HepG2 (cell line): ENCODE results near the gene USP1. TPM values are rescaled to one million over a fixed set of nuclear protein-coding genes. Genes with fewer than 3 reads are reported as not detected.

Experiments used
- ATAC-seq: fragments of 200-7000 bp; cut with Tn5 transposase; 3 replicates; pipeline ENCODE4 v1.9.1; 2020; ENCODE audit warnings: mild to moderate bottlenecking, moderate library complexity
- BruUV-seq: library from RNA; stranded (reverse); fragments of 400-500 nt; replicated peaks from 2 replicates; lab custom pipeline; 2021; lab: Mats Ljungman, UMichigan
- CTCF ChIA-PET: fragments of 300-600 bp; formaldehyde crosslinking; extraction: SDS; loops from one replicate; lab custom pipeline; 2021; ENCODE audit warnings: low total read pairs, inconsistent platforms, low intra/inter-chr PET ratio; lab: Yijun Ruan, JAX
- POLR2A ChIA-PET: fragments of 350-600 bp; sonication (Branson Sonifier 250); formaldehyde crosslinking; loops from one replicate; lab custom pipeline; 2020; ENCODE audit warnings: antibody characterized with exemption, inconsistent platforms; lab: Yijun Ruan, JAX
- DNase-seq: peaks from one replicate; pipeline ENCODE4 v3.0.0-alpha.2; 2015; ENCODE audit warnings: low spot score
- FAIRE-seq: peaks from 3 replicates; lab custom pipeline; 2011; peaks lifted over from hg19 to GRCh38; lab: Jason Lieb, UNC
- H2AFZ ChIP-seq: one replicate; pipeline ENCODE4 v1.6.1; 2011; ENCODE audit warnings: low read length, inconsistent platforms
- H3K27ac ChIP-seq: fragments of 300-600 bp; 3 replicates; pipeline ENCODE4 v1.8.0; 2011; ENCODE audit warnings: mixed run types, mild to moderate bottlenecking, mixed read lengths, low read length, inconsistent platforms; ENCODE audit not compliant: insufficient read depth; ENCODE audit errors: extremely low read length
- H3K27me3 ChIP-seq, 2 experiments: fragments of 200-600 bp in 1 of 2; 2 replicates in 1 of 2; 3 replicates in 1 of 2; pipeline versions ENCODE4 v1.6.0 to v1.8.0; 2011; ENCODE audit warnings: low read length in 2 of 2, mild to moderate bottlenecking in 2 of 2, moderate library complexity in 2 of 2, inconsistent platforms in 1 of 2; ENCODE audit not compliant: insufficient read depth in 2 of 2, control insufficient read depth in 1 of 2
- H3K36me3 ChIP-seq, 2 experiments: fragments of 200-600 bp in 1 of 2; replicated peaks in 1 of 2; 2 replicates in 1 of 2; 3 replicates in 1 of 2; pipeline versions ENCODE4 v1.5.1 to v1.8.0; 2011; ENCODE audit warnings: low read length in 2 of 2, inconsistent platforms in 1 of 2; ENCODE audit not compliant: insufficient read depth in 2 of 2, control insufficient read depth in 1 of 2
- H3K4me1 ChIP-seq: 2 replicates; pipeline ENCODE4 v1.5.1; 2012; ENCODE audit warnings: low read length, inconsistent platforms; ENCODE audit not compliant: insufficient read depth
- H3K4me2 ChIP-seq: 2 replicates; pipeline ENCODE4 v1.6.0; 2011; ENCODE audit warnings: low read depth, low read length, inconsistent platforms
- H3K4me3 ChIP-seq, 3 experiments: fragments of 200-600 bp in 1 of 3; sonication (generic), shearing (Covaris generic) in 1 of 3; replicated peaks in 1 of 3; 2 replicates each; pipeline ENCODE4 v1.5.1; 2011 to 2016; ENCODE audit warnings: low read length in 3 of 3, inconsistent platforms in 2 of 3, low read depth in 2 of 3, mild to moderate bottlenecking in 2 of 3, control low read depth in 1 of 3, mixed read lengths in 1 of 3; ENCODE audit not compliant: insufficient read depth in 1 of 3
- H3K79me2 ChIP-seq: one replicate; pipeline ENCODE4 v1.6.1; 2011; ENCODE audit warnings: low read length, inconsistent platforms; ENCODE audit not compliant: insufficient read depth
- H3K9ac ChIP-seq: 2 replicates; pipeline ENCODE4 v1.6.0; 2011; ENCODE audit warnings: mild to moderate bottlenecking, low read depth, low read length, inconsistent platforms; ENCODE audit not compliant: insufficient read depth
- H3K9me3 ChIP-seq: 2 replicates; pipeline ENCODE4 v1.5.1; 2012; ENCODE audit warnings: mild to moderate bottlenecking, low read length
- H4K20me1 ChIP-seq: 2 replicates; pipeline ENCODE4 v1.6.0; 2011; ENCODE audit warnings: inconsistent platforms, mild to moderate bottlenecking, low read length, moderate library complexity; ENCODE audit not compliant: insufficient read depth
- ARNT2 ChIP-seq: sonication (generic); formaldehyde crosslinking; IDR thresholded peaks from 2 replicates; pipeline ENCODE4 v1.8.0; 2022; ENCODE audit warnings: mild to moderate bottlenecking, low read depth, missing genetic modification reagents, moderate library complexity
- CCAR2 ChIP-seq: fragments of 200-400 bp; formaldehyde crosslinking; optimal IDR thresholded peaks from 2 replicates; pipeline ENCODE3; 2018; ENCODE audit warnings: low read depth, mild to moderate bottlenecking, low read length, moderate library complexity
- EEA1 ChIP-seq: sonication (generic); formaldehyde crosslinking; IDR thresholded peaks from 2 replicates; pipeline ENCODE4 v1.5.1; 2020; ENCODE audit warnings: mild to moderate bottlenecking, missing genetic modification reagents, borderline replicate concordance
- ELF3 ChIP-seq: IDR thresholded peaks from 2 replicates; pipeline ENCODE4 v1.6.1; 2016; ENCODE audit warnings: missing genetic modification reagents, missing compliant biosample characterization
- EP300 ChIP-seq, 3 experiments: sonication (generic) in 1 of 3; formaldehyde crosslinking in 1 of 3; IDR thresholded peaks; 2 replicates each; pipeline versions ENCODE4 v1.5.1 to v1.6.1; 2011 to 2020; ENCODE audit warnings: low read depth in 2 of 3, low read length in 2 of 3, borderline replicate concordance in 1 of 3, improper control_type of control experiment in 1 of 3, mild to moderate bottlenecking in 1 of 3, missing genetic modification reagents in 1 of 3, moderate library complexity in 1 of 3
- ETV5 ChIP-seq: IDR thresholded peaks from 2 replicates; pipeline ENCODE4 v1.6.1; 2018; ENCODE audit warnings: missing biosample characterization, missing genetic modification reagents, inconsistent platforms, borderline replicate concordance
- GATAD2A ChIP-seq: IDR thresholded peaks from 2 replicates; pipeline ENCODE4 v1.6.1; 2016
- HES4 ChIP-seq: sonication (generic); formaldehyde crosslinking; IDR thresholded peaks from 2 replicates; pipeline ENCODE4 v1.9.0; 2021; ENCODE audit warnings: mild to moderate bottlenecking, missing genetic modification reagents, borderline replicate concordance
- HOXA5 ChIP-seq: sonication (generic); formaldehyde crosslinking; IDR thresholded peaks from 2 replicates; pipeline ENCODE4 v1.4.0; 2020; ENCODE audit warnings: missing genetic modification reagents
- KDM4B ChIP-seq: sonication (generic); formaldehyde crosslinking; IDR thresholded peaks from 2 replicates; pipeline ENCODE4 v1.4.0; 2020; ENCODE audit warnings: missing genetic modification reagents
- KDM6A ChIP-seq: IDR thresholded peaks from 2 replicates; pipeline ENCODE4 v1.6.1; 2016; ENCODE audit warnings: low read depth
- KLF11 ChIP-seq: IDR thresholded peaks from 2 replicates; pipeline ENCODE4 v1.6.1; 2016; ENCODE audit warnings: missing compliant biosample characterization
- NAIF1 ChIP-seq: sonication (generic); formaldehyde crosslinking; IDR thresholded peaks from 2 replicates; pipeline ENCODE4 v1.5.0; 2020; ENCODE audit warnings: mild to moderate bottlenecking, missing genetic modification reagents, borderline replicate concordance
- NFRKB ChIP-seq: fragments of 450-650 bp; IDR thresholded peaks from 2 replicates; pipeline ENCODE4 v1.6.1; 2017
- NR2F6 ChIP-seq, 2 experiments: IDR thresholded peaks; 2 replicates each; pipeline ENCODE4 v1.6.1; 2016; ENCODE audit warnings: antibody characterized with exemption in 1 of 2, mild to moderate bottlenecking in 1 of 2
- RBAK ChIP-seq: sonication (generic); formaldehyde crosslinking; IDR thresholded peaks from 2 replicates; pipeline ENCODE4 v1.5.1; 2020; ENCODE audit warnings: mild to moderate bottlenecking, missing genetic modification reagents
- RNF2 ChIP-seq: fragments of 450-650 bp; conservative IDR thresholded peaks from 2 replicates; pipeline ENCODE4 v1.6.1; 2016; ENCODE audit warnings: low read depth
- RXRB ChIP-seq: IDR thresholded peaks from 2 replicates; pipeline ENCODE4 v1.6.1; 2016; ENCODE audit warnings: borderline replicate concordance, missing genetic modification reagents, missing compliant biosample characterization
- SMARCC2 ChIP-seq: fragments of 450-650 bp; IDR thresholded peaks from 2 replicates; pipeline ENCODE4 v1.6.1; 2017; ENCODE audit warnings: antibody characterized with exemption, mild to moderate bottlenecking
- SMC3 ChIP-seq: IDR thresholded peaks from 2 replicates; pipeline ENCODE4 v1.6.1; 2011; ENCODE audit warnings: low read length, improper control_type of control experiment
- TBX3 ChIP-seq: fragments of 450-650 bp; IDR thresholded peaks from 2 replicates; pipeline ENCODE4 v1.6.1; 2017; ENCODE audit warnings: antibody characterized with exemption, mild to moderate bottlenecking, inconsistent platforms, borderline replicate concordance
- TRIM22 ChIP-seq: fragments of 450-650 bp; IDR thresholded peaks from 2 replicates; pipeline ENCODE4 v1.6.1; 2017
- ZFP82 ChIP-seq: sonication (generic); formaldehyde crosslinking; IDR thresholded peaks from 2 replicates; pipeline ENCODE4 v1.5.1; 2020; ENCODE audit warnings: mild to moderate bottlenecking, missing genetic modification reagents, borderline replicate concordance
- ZKSCAN5 ChIP-seq: sonication (generic); formaldehyde crosslinking; IDR thresholded peaks from 2 replicates; pipeline ENCODE4 v1.5.1; 2020; ENCODE audit warnings: mild to moderate bottlenecking, missing genetic modification reagents
- ZNF138 ChIP-seq: sonication (generic); formaldehyde crosslinking; IDR thresholded peaks from 2 replicates; pipeline ENCODE4 v1.5.0; 2020; ENCODE audit warnings: mild to moderate bottlenecking, low read depth, missing genetic modification reagents
- ZNF549 ChIP-seq: sonication (generic); formaldehyde crosslinking; IDR thresholded peaks from 2 replicates; pipeline ENCODE4 v1.5.0; 2020; ENCODE audit warnings: missing genetic modification reagents
- ZNF563 ChIP-seq: sonication (generic); formaldehyde crosslinking; IDR thresholded peaks from 2 replicates; pipeline ENCODE4 v1.8.0; 2022; ENCODE audit warnings: mild to moderate bottlenecking, moderate library complexity, missing genetic modification reagents
- ZNF768 ChIP-seq: sonication (generic); formaldehyde crosslinking; IDR thresholded peaks from 2 replicates; pipeline ENCODE4 v1.4.0; 2020; ENCODE audit warnings: missing genetic modification reagents
- WGBS: methylation state at CpG from one replicate; pipeline ENCODE4 v1.1.6; 2017; ENCODE audit warnings: low lambda C conversion rate; 5-methylcytosine and 5-hydroxymethylcytosine counted together
- in situ Hi-C: cut with HindIII; loops from 2 replicates; pipeline ENCODE4 v1.10.0; 2017; ENCODE audit warnings: low pct_unique_long_range_greater_than_20kb; ENCODE audit not compliant: extremely low pct_ligation_motif_present
- intact Hi-C: fragments of 100-400 bp; cut with micrococcal nuclease; formaldehyde crosslinking; loops from one replicate; pipeline ENCODE4 v1.10.0; 2022; ENCODE audit not compliant: unreplicated experiment
- polyA plus RNA-seq, 8 experiments: library from polyadenylated mRNA; depleted of rRNA in 3 of 8; stranded (reverse) in 7 of 8; unstranded in 1 of 8; fragments of >200 nt; fragmentation: Illumina TruSeq in 4 of 8; extraction: Trizol in 4 of 8; gene quantifications; 2 replicates each; pipeline versions ENCODE4 v1.2.1 to v1.2.3, GENCODE V29; 2011 to 2016; ENCODE audit warnings: low read depth in 4 of 8, missing spikeins in 1 of 8, mixed read lengths in 1 of 8; ENCODE audit not compliant: insufficient read depth in 1 of 8
- total RNA-seq, 5 experiments: library from RNA; depleted of rRNA; stranded (reverse); fragments of >200 nt; fragmentation: Illumina TruSeq; extraction: Trizol; gene quantifications; 2 replicates each; pipeline ENCODE4 v1.2.3, GENCODE V29; 2016; ENCODE audit warnings: low read depth in 1 of 5

The USP1 gene
- total and polyA plus RNA-seq, 2 of the 13 experiments (the other 11 are each of a cell fraction or from before 2014, with no cell fraction given), result 9.0 to 64.6 TPM

GRCh38 chr1:62436039-62436465, 797 bp upstream of the USP1 start:
- Histone ChIP-seq H3K9me3 (no peaks in the 10 kb centered on the region), H3K4me1 (peaks cover 27% of the 10 kb centered on the region), H3K36me3 (no peaks in the 10 kb centered on the region; a peak in 1 of 5 replicates), H3K79me2 (peaks cover 42% of the 10 kb centered on the region), H3K27me3 (no peaks in the 10 kb centered on the region; a peak in 1 of 5 replicates), H4K20me1 (peaks cover 11% of the 10 kb centered on the region), H3K4me3 (peak overlapping the region; percentile 77 to 93 (median 89)), H3K27ac (peak overlapping the region; percentile 100), H3K9ac (peak overlapping the region; percentile 99), H3K4me2 (peak overlapping the region; percentile 83), H2AFZ (no peak overlapping the region)
- peak; percentile 85 for ATAC-seq
- in situ Hi-C loops (no loop called here), intact Hi-C loops (no loop called here)
- no peak for DNase-seq
- WGBS, result under 1% methylated on average over 26 of the region's 45 CpGs
- FAIRE-seq, result no peak
- CTCF ChIA-PET, result no interaction called here
- POLR2A ChIA-PET, result interaction anchor here (0.9 to 2.9 kb wide), 16 partner anchors 11 to 325 kb away, joined by 3 to 97 read pairs (median 4); no protein-coding TSS in a partner anchor
- BruUV-seq, result no TSS peak
- TF ChIP-seq RXRB (CRISPR knock-in tag) (peak; percentile 68), ETV5 (CRISPR knock-in tag) (peak; percentile 94), KDM4B (no peak), NR2F6 (IDR thresholded peaks at IDR 0.05) (no peak), NR2F6 (CRISPR knock-in tag; IDR thresholded peaks at IDR 0.05) (no peak), HOXA5 (peak; percentile 65; the same call in 1 of the 2 replicates), EEA1 (CRISPR knock-in tag) (peak; percentile 82; the same call in 1 of the 2 replicates), ZNF768 (CRISPR knock-in tag) (peak; percentile 80), ZFP82 (CRISPR knock-in tag) (0 out of 2 replicates have a peak, but pooled peaks have one; percentile 6), ZNF138 (peak; percentile 70; the same call in 1 of the 2 replicates), TBX3 (no peak), ZNF563 (CRISPR knock-in tag) (0 out of 2 replicates have a peak, but pooled peaks have one; percentile 28), ZNF549 (CRISPR knock-in tag) (no peak), ZKSCAN5 (no peak), ARNT2 (CRISPR knock-in tag) (0 out of 2 replicates have a peak, but pooled peaks have one; percentile 50), KLF11 (no peak), KDM6A (CRISPR knock-in tag) (no peak), RNF2 (no peak), SMC3 (no peak), GATAD2A (CRISPR knock-in tag) (peak; percentile 36), RBAK (CRISPR knock-in tag) (no peak), TRIM22 (no peak), EP300 (IDR thresholded peaks at IDR 0.05; ENCODE audit: low read depth in 2 of 2, low read length in 2 of 2) (0 out of 4 replicates have a peak, but pooled peaks of 1 of the 2 experiments have one; percentile 11), EP300 (CRISPR knock-in tag; IDR thresholded peaks at IDR 0.05; ENCODE audit: borderline replicate concordance) (no peak), NAIF1 (no peak), ELF3 (peak; percentile 10), CCAR2 (no peak), SMARCC2 (no peak), NFRKB (peak; percentile 80), HES4 (0 out of 2 replicates have a peak, but pooled peaks have one; percentile 28)
